GDM1 (cell line): ENCODE results near the gene ELAVL3.
"Not testable (repeated sequence)": the region's sequence is repeated elsewhere in the genome, so short reads cannot be mapped to it uniquely, and the experiment has no call there.

Source experiments
- DNase-seq: peaks from one replicate; lab custom pipeline; 2025; lab: John Stamatoyannopoulos, UW

Gene ELAVL3

DNA sequence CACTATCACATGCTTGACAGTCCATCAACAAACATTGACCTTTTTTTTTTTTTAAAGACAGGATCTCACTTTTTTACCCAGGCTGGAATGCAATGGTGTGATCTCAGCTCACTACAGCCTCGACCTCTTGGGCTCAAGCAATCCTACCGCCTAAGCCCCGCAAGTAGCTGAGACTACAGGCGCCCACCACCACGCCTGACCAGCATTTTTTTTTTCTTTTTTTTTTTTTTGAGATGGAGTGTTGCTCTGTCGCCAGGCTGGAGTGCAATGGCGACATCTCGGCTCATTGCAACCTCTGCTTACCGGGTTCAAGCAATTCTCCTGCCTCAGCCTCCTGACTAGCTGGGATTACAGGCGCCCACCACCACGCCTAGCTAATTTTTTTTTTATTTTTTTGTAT is 21.9 kb downstream of the ELAVL3 start:
- not testable (repeated sequence) for DNase-seq

DNA sequence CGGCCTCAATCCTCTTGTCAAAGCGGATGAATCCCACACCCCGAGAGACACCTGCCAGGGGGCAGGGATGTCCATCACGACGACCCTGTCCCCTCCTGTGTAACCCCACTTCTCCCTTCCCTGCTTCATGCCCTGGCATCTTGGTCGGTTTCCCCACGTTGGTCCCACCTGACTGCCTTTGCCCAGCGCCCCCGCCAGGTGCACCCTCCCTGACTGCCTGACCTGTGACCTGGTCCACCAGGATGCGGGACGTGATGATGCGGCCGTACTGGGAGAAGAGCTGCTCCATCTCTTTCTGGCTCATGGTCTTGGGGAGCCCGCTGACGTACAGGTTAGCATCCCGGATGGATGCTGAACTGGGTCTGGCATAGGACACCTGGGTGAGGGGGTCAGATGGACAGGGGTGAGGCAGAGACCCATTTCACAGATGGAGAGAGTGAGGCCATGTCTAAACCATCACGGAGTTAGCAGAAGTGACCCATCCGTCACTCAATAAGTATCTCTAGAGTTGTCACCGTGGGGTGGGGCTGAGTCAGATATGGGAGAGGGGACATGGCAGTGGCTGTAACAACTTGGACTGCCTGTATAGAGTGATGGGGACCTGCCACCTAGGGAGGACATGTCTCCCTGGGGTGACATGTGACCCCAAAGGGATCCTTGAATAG is 22.5 kb downstream of the ELAVL3 start:
- DNase-seq, result no peak

DNA sequence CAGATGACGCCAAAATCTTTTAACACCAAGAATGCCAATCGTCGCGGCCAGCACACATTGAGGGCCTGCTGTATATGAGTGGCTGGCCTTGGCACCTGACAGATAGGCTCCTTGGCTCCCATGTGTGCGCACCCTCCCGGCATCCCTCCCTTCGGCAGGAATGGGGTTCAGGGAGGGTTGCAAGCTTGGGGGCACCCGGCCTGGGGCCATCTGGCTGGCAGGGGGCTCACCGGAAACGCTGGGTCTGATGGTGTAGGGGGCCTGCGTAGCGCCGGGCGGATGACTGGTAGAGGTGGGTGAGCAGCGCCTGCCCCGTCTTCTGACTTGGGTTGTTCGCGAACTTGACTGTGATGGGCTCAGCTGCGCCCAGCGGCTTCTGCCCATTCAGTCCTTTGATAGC is 23.0 kb downstream of the ELAVL3 start:
- no peak for DNase-seq

DNA sequence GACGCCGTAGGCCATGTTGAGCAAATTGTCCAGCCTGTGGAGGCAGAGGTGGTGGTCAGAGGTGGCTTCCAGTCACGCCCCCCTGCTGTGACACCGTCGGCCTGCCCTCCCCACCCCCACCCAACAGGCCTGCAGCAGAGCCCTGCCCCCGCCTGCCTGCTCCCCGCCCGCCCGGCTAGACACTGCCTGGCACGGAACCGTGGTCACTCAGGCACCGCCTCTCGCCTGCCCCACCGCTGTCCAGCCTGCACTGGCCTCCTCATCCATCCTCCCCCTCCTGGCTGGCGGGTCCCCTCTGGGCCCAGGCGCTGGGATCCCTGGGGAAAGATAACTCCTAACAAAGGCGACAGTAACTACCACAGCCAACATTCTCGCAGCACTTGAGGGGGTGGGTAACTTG is 23.7 kb downstream of the ELAVL3 start:
- DNase-seq, result no peak

DNA sequence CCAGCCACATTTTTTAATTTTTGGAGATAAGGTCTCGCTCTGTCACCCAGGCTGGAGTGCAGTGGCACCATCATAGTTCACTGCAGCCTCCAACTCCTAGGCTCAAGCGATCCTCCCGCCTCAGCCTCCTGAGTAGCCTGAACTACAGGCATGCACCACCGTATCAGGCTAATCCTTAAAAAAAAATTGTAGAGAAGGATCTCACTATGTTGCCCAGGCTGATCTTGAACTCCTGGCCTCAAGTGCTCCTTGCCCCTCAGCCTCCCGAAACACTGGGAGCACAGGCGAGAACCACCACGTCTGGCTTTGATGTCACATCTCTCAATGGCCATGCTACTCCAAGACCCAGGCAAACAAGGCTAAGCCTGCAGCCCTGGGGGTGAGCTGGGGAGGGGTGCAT is 24.2 kb downstream of the ELAVL3 start:
- no peak for DNase-seq

DNA sequence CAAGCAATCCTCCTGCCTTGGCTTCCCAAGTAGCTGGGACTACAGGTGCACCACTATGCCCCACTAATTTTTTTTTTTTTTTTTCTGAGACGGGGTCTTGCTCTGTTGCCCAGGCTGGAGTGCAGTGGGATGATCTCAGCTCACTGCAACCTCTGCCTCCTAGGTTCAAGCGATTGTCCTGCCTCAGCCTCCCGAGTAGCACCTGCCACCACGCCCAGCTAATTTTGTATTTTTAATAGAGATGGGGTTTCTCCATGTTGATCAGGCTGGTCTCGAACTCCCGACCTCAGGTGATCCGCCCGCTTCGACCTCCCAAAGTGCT is 25.7 kb downstream of the ELAVL3 start:
- not testable (repeated sequence) for DNase-seq

DNA sequence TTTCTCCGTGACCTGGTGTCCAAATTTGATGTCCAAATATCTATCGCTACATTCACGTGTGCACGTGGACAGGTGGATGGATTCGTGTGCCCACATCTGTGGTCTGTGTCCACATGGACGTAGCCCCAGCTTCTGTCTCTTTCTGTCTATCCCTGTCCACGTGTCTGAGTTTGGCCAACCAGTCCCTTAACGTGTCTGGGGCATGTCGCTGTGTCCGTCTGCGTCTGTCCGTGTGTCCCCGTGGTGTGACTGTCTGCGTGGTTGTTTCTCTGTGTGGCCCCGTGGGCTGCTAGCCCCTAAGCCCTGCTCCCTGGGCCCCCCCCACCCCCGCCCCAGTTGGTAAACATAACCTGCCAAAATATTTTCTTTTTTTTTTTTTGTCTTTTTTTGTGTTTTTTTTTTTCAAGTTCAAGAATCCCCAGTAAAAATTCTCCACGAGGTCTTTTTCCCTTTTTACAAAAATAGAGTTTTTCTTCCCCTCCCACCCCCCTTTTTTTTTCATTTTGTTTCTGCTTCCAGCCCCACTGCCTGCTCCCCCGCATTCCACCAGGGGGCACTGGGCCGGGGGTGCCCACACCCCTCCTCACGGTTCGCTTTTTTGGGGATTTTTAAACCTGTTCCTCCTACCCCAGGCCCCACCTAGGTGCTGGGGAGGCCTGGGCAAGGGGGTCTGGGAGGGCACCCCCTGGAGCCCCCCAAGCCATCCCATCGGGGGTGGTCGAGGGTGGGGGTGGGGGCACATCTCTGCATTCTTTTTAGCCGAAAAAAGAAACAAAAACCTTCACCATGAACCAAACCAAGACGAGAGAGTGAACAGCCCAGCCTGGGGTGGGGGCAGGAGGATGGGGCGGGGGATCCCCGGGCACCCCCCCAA is 27.1 kb downstream of the ELAVL3 start:
- DNase-seq, result no peak

DNA sequence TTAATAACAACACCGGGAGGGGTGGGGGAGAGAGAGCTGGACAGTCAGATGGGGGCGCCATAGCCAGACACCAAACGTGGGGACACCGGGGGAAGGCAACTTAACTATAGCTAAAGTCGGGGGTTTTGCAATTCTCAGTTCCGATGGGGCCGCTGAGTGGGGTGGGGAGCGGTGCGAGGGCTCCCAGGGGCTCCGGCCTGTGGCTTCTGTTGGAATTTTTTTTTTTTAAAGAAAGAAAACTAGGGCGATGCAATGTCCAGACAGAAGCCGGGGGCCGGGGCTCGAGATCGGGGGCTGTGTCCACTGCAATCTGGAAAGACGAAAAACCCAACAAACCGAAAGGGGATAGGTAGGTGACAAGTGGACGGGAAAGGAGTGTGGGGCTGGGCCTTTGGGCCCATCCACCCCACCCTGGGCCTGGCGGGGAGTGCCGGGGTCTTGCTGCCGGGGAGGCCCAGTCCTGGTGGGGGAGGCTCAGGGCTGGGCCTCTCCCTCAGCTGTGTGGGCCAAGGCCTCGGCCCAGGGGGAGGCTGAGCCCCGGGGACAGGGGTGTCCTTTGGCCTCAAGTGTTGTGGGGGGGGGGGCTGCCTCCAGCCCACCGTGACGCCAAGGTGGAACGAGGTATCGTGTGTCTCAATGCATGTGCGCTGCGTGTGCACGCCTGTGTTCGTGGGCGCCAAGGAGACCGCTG is 28.1 kb downstream of the ELAVL3 start:
- no peak for DNase-seq

DNA sequence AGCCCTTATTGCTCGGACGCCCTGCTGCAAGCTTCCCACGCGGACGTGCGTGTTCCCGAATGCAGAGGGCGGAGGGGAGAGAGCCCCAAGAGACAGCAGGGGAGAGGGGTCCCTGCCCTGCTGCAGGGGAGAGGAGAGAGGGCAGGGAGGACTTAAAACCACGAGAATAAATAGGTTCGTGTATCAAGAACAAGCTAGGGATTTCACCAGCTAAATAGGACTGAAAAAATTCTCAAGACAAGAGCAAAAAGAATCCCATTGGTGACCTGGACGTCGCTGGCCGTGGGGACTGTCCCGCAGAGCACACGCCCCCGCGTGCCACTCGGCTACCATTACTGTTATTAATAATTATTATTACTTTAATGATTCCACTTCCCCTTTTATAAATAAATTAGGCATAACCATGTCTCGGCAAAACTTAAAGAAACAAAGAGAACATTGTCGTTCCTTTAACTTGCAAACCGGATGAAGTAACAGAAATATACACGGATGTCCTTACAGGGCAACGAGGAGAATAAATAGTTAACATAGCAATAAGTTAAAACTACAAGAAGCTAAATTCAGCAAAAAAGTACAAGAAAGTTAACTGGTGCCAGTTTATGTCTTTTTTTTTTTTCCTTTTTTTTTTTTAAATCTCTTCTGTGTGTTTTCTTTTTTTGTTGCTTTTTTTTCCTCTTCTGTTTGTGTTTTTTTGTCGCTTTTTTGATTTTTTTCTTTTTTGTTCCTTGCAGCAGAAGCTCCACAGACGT is 28.8 kb downstream of the ELAVL3 start:
- DNase-seq, result no peak

DNA sequence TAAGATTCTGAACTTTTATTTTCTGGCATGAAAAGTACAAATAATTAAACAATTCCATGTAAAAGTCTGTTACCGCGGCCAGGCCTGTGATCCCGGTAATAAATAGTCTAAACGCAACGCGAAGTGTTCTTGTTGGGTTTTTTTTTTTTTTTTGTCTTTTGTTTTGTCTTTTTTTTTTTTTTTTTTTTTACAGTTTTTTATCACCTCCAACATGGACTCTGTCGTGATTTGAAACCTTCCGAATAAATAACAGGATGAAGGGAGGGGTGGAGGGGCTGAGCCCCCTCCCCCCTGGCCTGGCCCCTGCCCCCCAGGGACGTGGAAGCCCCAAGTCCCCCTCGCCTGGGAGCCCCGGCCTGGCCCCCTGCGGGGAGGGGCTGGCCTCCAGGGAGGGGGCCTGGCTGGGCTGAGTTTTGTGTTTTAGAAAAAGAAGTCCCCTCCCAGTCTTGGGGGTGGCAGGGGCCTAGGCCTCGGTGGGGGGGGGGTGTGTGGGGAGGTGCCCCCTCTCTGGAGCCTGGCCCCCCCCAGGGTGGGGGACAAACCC is 29.4 kb downstream of the ELAVL3 start:
- DNase-seq, result no peak

DNA sequence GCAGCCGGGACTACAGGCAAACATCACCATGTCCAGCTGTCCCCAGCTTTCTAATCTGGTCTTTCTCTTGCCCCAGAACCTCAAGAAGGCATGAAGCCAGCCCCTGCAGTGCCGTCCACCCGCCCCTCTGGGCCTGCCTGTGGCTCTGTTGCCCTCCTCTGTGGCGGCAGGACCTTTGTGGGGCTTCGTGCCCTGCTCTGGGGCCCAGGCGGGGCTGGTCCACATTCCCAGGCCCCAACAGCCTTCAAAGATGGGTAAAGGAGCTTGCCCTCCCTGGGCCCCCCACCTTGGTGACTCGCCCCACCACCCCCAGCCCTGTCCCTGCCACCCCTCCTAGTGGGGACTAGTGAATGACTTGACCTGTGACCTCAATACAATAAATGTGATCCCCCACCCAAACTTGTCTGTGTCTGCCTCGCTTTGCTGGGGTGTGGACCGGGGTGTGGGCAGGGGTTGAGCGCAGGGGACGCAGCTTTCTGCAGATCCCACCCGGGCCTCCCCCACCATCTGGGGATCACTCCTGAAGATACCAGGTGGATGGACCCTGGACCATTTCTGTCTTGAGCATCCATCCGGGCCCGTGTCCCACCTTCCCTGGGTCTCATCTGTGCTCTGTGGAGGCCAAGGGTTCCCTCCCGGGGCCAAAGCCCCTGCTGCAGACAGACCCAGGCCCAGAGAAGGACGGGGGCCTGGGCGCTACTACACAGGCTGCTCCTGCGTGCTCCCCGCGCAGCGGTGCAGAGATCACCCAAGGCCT is 30.1 kb downstream of the ELAVL3 start:
- no peak for DNase-seq

DNA sequence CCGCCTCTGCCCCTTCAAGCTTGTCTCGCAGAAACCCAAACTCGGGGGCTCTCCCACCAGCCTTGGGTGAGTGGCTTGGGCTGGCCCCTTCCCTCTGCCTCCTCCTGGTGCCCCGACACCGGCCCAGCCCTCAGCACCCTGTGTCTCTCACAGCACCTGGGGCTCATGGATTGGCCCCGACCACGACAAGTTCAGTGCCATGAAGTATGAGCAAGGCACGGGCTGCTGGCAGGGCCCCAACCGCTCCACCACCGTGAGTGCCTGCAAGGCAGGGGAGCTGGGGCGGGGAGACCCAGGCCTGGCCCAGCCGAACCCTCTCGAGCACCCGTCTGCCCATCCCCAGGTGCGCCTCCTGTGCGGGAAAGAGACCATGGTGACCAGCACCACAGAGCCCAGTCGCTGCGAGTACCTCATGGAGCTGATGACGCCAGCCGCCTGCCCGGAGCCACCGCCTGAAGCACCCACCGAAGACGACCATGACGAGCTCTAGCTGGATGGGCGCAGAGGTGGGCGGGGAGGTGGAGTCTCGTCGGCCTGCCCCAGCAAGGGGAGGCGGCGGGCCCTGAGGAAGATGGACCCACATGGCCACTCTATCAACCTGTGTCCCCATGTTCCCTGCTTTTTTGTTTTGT is 31.8 kb downstream of the ELAVL3 start:
- no peak for DNase-seq

DNA sequence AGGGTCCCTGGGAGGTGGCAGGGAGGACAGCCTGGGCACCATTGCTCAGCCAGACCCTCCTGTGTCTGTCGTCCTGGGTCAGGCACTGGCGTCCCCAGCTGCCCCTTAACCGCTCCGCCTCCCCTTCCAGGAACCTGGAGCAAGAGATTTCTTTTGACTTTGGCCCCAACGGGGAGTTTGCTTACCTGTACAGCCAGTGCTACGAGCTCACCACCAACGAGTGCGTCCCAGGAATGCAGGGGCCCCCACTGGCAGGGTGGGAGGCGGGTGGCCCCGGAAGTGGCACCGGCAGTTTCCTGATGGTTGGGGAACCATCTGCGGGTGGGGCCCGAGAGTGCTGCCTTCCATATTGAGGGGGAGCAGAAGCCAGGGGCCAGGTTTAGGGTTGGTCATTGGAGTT is 32.4 kb downstream of the ELAVL3 start:
- DNase-seq, result no peak

DNA sequence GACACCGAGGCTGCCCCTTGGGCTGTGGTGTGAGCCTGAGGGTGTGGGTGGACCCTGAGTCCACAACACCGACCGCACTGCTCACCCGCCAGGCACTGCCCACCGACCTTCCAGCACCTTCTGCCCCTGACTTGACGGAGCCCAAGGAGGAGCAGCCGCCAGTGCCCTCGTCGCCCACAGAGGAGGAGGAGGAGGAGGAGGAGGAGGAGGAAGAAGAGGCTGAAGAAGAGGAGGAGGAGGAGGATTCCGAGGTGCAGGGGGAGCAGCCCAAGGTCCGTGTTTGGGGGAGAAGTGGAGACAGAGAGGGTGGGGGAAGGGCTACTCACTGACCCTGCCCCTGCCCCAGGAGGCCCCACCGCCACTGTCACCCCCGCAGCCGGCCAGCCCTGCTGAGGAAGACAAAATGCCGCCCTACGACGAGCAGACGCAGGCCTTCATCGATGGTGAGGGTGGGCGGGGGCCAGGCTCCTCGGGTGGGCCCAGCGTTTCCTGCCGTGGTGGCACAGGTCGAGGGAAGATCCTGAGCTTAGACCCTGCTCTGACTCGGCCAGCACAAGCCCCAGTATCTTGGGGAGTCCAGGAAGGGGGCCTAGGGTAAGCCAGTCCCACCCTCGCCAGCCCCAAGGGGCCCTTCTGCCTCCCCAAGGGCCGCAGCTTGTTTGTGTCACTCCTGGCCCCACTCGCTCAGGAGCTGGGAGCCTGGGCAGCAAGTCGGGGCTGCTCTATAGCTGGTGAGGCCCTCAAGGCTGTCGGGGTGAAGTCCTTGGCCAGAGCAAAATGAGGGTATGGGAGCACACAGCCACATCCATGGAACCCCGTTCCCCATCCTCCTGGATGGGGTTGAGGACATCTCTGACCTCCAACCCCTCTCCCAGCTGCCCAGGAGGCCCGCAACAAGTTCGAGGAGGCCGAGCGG is 33.2 kb downstream of the ELAVL3 start:
- DNase-seq, result no peak

DNA sequence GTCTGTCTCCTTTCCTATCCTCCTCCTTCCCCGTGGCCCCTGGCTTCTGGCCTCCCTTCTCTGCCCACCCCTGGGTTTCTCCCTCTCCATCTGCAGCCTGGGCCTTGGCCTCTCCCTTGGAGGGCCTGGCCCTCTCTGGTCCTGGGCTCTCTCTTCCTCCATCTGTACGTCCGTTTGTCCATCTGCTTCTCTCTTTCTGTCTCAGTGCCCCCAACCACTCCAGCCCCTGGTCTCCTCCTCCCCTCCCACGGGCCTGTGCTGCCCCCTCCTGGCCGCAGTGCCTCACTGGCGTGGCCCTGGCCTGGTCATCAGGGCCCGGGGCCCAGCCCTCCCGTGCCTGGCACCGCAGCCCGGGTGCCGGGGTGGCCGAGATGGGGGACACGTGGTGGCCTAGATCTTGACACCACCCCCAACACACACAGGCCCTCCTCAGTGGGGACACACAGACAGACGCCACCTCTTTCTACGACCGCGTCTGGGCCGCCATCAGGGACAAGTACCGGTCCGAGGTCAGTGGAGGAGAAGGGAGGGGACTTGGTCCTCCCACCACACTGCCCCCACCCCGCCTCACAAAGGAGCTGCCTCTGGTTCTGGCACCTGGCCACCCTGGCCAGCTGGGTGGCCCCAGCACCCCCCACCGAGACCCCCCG is 34.1 kb downstream of the ELAVL3 start:
- no peak for DNase-seq

DNA sequence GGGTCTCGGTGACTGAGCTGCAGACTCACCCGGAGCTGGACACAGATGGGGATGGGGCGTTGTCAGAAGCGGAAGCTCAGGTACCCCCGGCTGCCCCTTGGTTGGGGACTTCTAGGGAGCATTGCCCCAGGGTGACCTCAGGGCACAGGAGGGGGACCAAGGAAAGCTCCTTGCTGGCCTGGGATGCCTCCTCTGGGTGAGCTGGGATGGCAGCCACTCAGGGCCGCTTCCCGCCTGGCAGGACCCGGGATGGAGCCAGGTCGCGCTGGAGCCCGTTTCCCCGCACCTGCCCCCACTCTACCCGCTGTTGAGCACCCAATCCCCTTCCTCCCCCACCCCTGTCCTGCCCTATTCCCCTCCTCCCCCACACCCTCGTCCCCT is 34.6 kb downstream of the ELAVL3 start:
- DNase-seq, result no peak

DNA sequence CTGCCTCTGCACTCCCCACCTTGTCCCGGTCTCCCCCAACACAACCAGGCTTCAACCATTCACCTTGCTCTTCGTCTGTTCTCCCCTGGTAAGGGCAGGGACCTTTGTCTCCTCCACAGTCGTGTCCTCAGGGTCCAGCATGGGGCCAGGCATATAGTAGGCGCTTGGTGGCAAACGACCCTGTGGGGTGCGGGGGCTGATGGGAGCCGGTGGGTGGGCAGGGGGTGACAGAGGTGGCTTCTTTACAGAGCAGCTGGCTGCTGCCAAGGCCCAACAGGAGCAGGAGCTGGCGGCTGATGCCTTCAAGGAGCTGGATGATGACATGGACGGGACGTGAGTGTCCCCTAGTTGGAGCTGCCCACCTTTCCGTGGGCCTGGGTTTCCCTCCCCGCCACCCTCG is 35.7 kb downstream of the ELAVL3 start:
- no peak for DNase-seq

DNA sequence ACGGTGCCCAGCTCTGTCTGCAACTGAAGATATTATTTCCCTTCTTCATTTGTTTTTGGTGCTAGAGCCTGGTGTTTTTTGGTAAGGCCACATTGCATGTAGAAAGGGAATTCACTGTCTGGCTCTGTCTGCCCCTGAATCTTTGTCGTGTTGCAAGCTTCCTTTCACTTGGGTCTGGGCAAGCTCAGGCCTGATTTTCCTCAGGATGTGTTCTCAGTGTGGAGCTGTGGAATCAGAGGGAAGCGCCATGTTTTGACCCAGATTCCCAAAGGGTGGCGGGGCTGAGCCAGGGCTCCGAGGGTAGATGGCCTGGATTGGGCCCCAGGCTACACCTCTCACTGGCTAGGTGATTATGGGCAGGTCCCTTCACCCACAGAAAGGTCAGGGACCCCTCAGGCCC is 36.8 kb downstream of the ELAVL3 start:
- DNase-seq, result no peak

DNA sequence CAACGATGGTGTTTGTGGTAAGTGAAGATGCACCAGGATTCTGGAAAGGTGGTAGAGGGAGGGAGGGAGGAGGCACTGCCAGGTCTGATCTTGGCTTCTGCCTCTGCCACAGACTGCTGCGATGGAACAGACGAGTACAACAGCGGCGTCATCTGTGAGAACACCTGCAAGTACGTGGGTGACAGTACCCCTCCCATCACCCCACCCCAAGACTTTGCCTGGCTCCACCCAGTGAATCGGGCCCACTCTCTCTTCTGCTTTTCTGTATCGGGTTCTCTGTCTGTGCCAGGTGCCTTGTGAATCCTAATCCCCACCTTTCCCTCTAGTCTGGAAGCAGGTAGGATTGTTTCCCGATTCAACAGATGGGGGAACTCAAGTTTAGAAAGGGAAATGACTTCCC is 42.9 kb downstream of the ELAVL3 start:
- DNase-seq, result no peak
